ENCODE data around the gene ZNF541. TPM values are rescaled to one million over a fixed set of nuclear protein-coding genes. Genes with fewer than 3 reads are reported as not detected.
A peak's percentile ranks its signal among the peaks of the same experiment; 100 is the strongest.

The ZNF541 gene
- total RNA-seq, 1 donor from 2014 or later: 0.08 TPM

- no peak for ATAC-seq
- DNase-seq (ENCODE audit: low spot score): no peak
Observed at GRCh38 chr19:47547199-47547598, 25.7 kb downstream of the ZNF541 start.

DNA sequence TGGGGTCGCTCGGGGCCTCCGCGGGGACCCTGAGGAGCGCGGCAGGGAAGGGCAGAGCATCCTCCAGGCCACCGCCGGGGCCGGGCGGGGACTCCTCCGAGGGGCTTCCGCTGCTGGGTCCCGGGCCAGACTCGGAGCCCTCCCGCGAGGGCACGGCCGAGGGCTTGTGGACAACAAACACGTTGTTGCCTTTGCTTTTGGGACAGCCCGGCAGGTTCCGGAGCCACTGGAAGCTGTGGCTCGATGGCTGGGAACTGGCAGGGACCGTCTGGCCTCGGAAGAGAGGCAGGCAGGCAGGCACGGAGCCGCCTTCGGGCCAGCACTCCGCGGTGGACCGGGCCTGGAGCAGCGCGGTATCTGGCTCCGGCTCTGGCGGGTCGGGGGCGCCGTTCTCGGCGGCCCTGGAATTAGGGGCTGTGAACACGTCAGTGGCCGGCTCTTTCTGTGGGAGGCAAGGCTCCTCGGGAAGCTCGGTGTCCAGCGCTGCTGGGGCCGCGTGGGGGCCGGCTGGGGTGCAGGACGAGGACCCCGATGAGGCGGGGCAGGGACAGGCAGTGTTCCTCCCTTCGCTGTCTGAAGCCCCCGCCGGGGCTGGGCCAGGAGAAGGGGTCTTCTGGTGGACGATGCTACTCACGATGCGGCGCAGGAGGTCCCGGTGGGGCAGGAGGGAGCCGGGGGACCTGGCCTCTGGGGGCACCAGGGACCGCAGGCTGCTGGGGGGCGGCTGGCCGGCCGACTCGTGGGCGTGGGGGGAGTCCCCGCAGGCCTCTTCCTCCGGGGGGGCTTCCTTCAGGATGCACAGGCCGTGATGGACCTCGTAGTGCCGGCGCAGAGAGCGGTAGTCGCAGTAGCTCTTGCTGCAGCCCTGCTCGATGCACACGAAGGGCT is 27.6 kb downstream of the ZNF541 start:
- ATAC-seq: peak; percentile 49
- DNase-seq (ENCODE audit: low spot score): no peak

DNA sequence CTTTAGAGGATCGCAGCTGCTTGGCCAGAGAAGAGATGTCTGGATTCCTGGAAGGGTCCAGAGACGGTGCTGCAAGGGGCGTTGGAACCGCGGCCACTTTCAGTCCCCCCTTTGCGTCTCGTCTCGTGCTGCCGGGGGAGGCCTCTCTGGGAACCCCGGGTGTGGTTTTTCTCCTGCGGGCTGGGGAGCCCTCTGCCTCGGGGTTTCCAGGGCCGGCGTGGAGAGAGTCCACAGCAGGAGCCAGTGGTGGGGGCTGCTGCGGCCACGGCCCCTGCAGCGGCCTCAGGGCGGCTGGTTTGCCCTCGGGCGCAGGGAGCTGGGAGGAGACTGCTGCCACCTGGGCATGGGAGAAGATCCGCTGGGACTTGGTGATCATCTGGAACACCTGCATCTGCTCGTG is 28.5 kb downstream of the ZNF541 start:
- DNase-seq (ENCODE audit: low spot score): no peak
- no peak for ATAC-seq

DNA sequence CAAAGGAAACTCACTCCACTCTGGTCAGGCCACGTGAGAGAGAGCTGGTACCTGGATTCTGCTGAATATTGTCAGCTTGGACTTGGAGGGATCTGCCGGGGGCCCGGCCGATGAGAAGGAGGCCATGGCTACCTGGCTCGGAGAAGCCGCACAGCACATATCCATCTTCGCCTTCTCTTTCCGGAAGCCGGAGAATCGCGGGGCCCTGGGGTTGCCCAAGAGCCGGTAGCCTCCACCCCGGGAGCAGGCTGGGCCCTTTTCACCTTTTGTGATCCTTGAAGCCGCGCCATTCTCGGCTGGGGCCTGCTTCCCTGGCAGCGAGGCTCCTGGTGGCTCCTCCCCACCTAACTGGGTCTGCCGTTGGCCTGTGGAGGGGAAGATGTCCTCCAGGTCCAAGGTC is 28.9 kb downstream of the ZNF541 start:
- no peak for DNase-seq (ENCODE audit: low spot score)
- no peak for ATAC-seq

GRCh38 chr19:47542030-47542475 is 30.9 kb downstream of the ZNF541 start:
- ATAC-seq (no peak), DNase-seq (ENCODE audit: low spot score) (no peak)

- DNase-seq (ENCODE audit: low spot score): no peak
- no peak for ATAC-seq
Observed at GRCh38 chr19:47541518-47541917, 31.4 kb downstream of the ZNF541 start.

DNA sequence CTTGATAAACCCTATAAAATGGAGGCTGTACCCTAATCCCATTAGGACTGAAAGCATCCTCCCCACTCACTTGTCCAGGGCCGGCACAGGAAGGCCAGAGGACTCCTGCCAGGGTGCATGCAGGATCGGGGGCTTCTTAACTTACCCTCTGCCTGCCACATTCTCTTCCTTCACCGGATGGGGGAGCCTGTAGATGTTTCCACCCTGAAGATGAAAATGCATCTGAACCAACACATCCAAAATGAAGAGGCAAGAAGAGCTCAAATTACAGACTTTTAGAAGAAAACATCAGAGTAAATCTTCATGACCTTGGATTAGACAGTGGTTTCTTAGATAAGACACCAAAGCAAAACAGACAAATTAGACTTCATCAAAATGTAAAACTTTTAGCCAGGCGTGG is 32.2 kb downstream of the ZNF541 start:
- no peak for ATAC-seq
- DNase-seq (ENCODE audit: low spot score): no peak

- ATAC-seq (peak; percentile 40), DNase-seq (ENCODE audit: low spot score) (no peak)
Observed at GRCh38 chr19:47539747-47540311, 33.1 kb downstream of the ZNF541 start.

DNA sequence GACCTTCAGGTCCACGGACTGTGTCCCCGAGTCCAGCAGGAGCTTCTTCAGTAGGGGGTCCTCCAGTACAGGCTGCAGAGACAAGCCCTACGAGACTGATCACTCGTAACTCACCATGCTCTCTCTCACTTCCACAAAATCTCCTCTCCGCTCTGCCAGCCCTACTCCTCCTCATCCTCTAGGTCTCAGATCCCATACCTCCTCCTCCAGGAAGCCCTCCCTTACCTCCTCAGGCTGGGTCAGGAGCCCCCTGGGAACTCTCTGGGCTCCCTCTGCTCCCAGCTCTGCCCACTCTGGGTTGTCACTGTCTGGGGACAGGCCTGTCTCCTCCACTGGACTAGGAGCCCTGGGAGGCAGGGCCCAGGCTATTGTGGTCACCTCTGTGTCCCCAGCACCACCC is 34.1 kb downstream of the ZNF541 start:
- DNase-seq (ENCODE audit: low spot score): no peak
- ATAC-seq: no peak

GRCh38 chr19:47537493-47537892 is 35.5 kb downstream of the ZNF541 start:
- ATAC-seq (no peak), DNase-seq (ENCODE audit: low spot score) (no peak)

- no peak for ATAC-seq
Observed at GRCh38 chr19:47534628-47535027, 38.3 kb downstream of the ZNF541 start.

DNA sequence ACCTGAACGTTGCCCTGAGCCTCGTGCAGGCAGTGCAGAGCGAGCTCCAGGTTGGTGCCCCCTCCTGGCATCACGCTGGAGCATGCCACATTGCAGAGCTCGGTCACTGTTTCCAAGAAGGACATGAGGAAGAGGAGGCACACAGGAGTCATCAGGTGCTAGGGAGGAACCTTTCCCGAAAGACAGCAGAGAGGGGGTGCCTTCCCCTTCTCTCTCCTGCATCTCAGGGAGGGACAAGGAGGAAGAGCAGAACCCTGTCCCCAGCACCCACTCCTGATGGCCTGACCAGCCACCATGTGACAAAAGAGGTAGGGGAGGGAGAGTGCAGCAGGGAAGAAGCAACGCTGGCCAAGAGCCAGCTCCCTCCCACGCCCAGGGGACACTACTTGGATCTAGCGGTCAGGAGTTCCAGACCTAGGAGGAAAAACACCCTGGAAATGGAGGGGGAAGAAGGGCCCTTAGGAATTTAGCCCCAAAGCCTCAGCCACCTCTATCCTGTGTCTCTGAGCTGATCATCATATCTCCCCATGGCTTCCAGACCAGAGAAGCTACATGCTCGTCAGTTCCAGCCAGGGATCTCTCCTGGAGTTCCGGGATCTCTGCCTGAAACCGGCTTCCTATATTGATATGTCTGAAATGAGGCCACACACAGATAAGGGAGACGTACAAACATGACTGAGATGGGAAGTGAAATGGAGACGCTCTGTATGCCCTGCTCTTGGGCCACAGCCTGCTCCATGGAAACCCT is 41.1 kb downstream of the ZNF541 start:
- ATAC-seq (peak; percentile 36), DNase-seq (ENCODE audit: low spot score) (no peak)

More at GRCh38 chr19:47534628-47535027, 38.3 kb downstream of the ZNF541 start:
- no peak for DNase-seq (ENCODE audit: low spot score)

- no peak for DNase-seq (ENCODE audit: low spot score)
- no peak for ATAC-seq
Observed at GRCh38 chr19:47529018-47529742, 43.8 kb downstream of the ZNF541 start.

DNA sequence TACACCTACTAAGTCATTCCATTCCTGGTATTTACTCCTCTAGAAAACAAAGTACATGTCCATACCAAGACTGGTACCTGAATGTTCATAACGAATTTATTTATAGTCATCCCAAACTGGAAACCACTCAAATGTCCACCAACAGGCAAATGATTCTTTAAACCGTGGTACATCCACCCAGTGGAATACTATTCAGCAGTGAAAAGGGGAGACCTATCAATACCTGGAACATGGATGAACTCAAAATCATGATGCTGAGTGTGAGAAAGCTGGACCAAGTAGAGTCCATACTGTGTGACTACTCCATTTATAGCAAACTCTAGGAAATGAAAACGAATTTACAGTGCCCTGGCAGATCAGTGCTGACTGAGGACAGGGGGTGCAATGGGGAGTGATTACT is 46.1 kb downstream of the ZNF541 start:
- ATAC-seq (no peak), DNase-seq (ENCODE audit: low spot score) (no peak)

GRCh38 chr19:47523473-47523872 is 49.5 kb downstream of the ZNF541 start:
- no peak for DNase-seq (ENCODE audit: low spot score)

More at GRCh38 chr19:47523473-47523872, 49.5 kb downstream of the ZNF541 start:
- peak; percentile 59 for ATAC-seq

Other genes with a start within 250 kb of the ZNF541 start
- 2.2 TPM for gene C5AR2, start 241.0 kb downstream of the ZNF541 start, total RNA-seq
- 5.9 TPM for gene DHX34, start 223.8 kb downstream of the ZNF541 start, total RNA-seq
- gene MEIS3, start 153.6 kb downstream of the ZNF541 start, total RNA-seq: 1.0 TPM
- gene SLC8A2, start 101.3 kb downstream of the ZNF541 start, total RNA-seq: 0.10 TPM
- 6.6 TPM for gene KPTN, start 88.9 kb downstream of the ZNF541 start, total RNA-seq
- 96.3 TPM for gene NAPA, start 58.1 kb downstream of the ZNF541 start, total RNA-seq
- gene BICRA, start 36.0 kb upstream of the ZNF541 start, total RNA-seq: 6.7 TPM
- gene EHD2, start 140.3 kb upstream of the ZNF541 start, total RNA-seq: 6.3 TPM
- gene NOP53, start 172.4 kb upstream of the ZNF541 start, total RNA-seq: 80.3 TPM
- gene SELENOW, start 205.6 kb upstream of the ZNF541 start, total RNA-seq: 62.9 TPM
- not detected for gene TPRX1, start 231.4 kb upstream of the ZNF541 start, total RNA-seq
- not detected for gene CRX, start 248.8 kb upstream of the ZNF541 start, total RNA-seq